T-helper 17 cell (primary cell): ENCODE results near the gene ATP5PB. TPM values are rescaled to one million over a fixed set of nuclear protein-coding genes. Genes with fewer than 3 reads are reported as not detected.

ENCODE experiments used
- ATAC-seq: fragments of 150-1000 bp; cut with Tn5 transposase; 2 replicates; pipeline ENCODE4 v1.10.0; 2021; ENCODE audit warnings: mild to moderate bottlenecking, moderate library complexity
- DNase-seq, 3 donors: peaks; one replicate each; pipeline versions ENCODE4 v3.0.0 to v3.0.0-alpha.2; 2020 to 2021
- H3K9me3 ChIP-seq: one replicate; pipeline ENCODE4 v1.7.0; 2013; ENCODE audit warnings: low read length, mild to moderate bottlenecking; ENCODE audit not compliant: control insufficient read depth, poor library complexity, severe bottlenecking
- H3K27ac Mint-ChIP-seq: one replicate; pipeline ENCODE4 v1.8.0; 2022; ENCODE audit warnings: mild to moderate bottlenecking, moderate library complexity, mixed read lengths
- H3K27me3 Mint-ChIP-seq: one replicate; pipeline ENCODE4 v1.8.0; 2022; ENCODE audit warnings: mixed read lengths
- H3K36me3 Mint-ChIP-seq: one replicate; pipeline ENCODE4 v1.8.0; 2022; ENCODE audit warnings: low read depth, mixed read lengths
- H3K4me1 Mint-ChIP-seq: one replicate; pipeline ENCODE4 v1.8.0; 2022; ENCODE audit warnings: mild to moderate bottlenecking, mixed read lengths
- H3K4me3 Mint-ChIP-seq: one replicate; pipeline ENCODE4 v1.8.0; 2022; ENCODE audit warnings: mild to moderate bottlenecking, moderate library complexity, mixed read lengths
- total RNA-seq, 4 donors: library from RNA in 2 of 4; stranded (reverse) in 2 of 4; gene quantifications; one replicate each; pipeline ENCODE4 v1.2.3 and lab custom pipeline; 2022 to 2026

The ATP5PB gene
- total RNA-seq, 2 donors from 2014 or later, result 86.1 to 101 TPM

DNA sequence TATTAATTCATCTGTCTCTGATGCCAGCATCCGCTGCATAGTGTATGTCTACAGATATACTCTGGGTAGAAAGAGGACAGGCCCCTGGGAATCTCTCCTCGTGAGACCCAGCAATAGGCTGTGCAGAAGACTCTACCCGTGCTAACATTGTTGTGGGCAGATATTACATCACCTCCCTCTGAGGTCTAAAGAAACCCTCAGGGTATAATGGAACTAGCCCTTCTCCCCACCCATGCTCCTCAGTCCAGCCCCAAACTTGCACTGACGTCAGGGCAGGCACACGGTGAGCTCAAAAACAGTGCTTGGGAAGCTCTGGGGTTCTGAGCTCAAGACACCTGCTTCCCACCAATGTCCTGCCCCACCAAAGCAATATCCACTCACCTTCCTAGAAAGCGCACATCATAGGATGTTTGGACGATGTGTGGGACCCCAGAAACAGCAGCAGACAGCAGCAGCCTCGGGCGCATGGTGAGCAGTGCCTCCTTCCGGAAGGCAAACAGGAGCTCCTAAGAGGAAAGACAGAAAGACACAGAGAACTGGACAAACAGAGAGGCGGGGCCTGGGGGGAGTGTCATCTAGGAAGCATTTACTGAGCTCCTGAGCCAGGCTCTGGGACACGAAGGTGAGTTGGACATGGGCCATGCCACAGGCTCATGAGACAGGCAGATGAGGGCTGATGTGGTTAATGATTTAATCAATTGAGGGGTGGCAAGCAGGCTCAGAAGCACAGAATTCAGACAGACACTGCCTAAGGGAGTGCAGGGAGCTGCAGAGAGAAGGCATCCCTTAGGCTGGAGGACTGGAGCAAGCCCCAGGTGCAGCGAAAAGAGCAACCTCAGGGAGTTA lies 26.5 kb upstream of the ATP5PB start:
- H3K9me3 ChIP-seq, result no peaks in the 10 kb centered on the region
- DNase-seq (no peak), ATAC-seq (no peak)
- Mint-ChIP-seq H3K27me3 (peaks cover 7% of the 10 kb centered on the region), H3K4me3 (no peak overlapping the region), H3K4me1 (peaks cover 4% of the 10 kb centered on the region), H3K36me3 (peaks cover 23% of the 10 kb centered on the region), H3K27ac (no peak overlapping the region)

DNA sequence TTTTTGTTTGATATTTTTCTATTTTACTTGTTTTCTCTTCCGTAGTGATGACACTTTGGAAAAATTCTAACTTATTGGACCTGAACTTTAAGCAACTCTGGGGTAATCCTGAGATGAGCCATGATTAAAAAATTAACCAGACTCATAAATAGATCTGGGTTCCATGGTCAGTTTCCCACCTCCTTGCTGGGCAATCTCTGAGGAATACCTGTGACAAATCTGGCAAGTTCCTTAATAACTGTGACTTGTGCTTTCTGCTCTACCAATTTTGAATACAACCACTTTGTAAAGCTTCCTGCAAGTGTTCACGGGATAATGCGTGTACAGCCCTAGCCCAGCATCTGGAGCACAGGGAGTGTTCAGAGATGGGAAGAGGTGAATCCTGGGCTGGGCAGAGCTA lies 25.0 kb upstream of the ATP5PB start:
- Mint-ChIP-seq H3K4me1 (peaks cover 4% of the 10 kb centered on the region), H3K4me3 (no peak overlapping the region), H3K36me3 (peaks cover 13% of the 10 kb centered on the region), H3K27me3 (peaks cover 7% of the 10 kb centered on the region), H3K27ac (no peak overlapping the region)
- no peaks in the 10 kb centered on the region for H3K9me3 ChIP-seq
- ATAC-seq (no peak), DNase-seq (no peak)

DNA sequence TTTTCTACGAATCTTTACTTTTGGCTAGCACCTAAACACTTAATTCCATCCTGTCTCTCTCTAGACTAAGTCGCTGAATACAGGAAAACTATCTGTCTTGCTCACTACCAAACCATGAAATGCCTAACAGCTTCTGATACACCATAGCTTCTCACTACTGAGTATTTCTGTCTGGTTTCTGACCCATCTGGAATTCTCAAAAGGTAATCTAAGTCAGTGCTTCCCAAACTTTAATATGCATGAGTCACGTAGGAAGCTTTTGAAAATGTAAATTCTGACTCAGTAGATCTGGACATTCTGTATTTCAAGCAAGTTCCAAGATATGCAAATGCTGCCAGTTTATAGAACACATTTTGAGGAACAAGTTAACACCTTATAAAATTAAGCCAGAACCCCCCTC lies 12.5 kb upstream of the ATP5PB start:
- no peaks in the 10 kb centered on the region for H3K9me3 ChIP-seq
- Mint-ChIP-seq H3K27me3 (no peaks in the 10 kb centered on the region), H3K4me1 (peaks cover 9% of the 10 kb centered on the region), H3K4me3 (no peak overlapping the region), H3K36me3 (peaks cover 6% of the 10 kb centered on the region), H3K27ac (no peak overlapping the region)
- DNase-seq, result no peak
- ATAC-seq, result no peak

DNA sequence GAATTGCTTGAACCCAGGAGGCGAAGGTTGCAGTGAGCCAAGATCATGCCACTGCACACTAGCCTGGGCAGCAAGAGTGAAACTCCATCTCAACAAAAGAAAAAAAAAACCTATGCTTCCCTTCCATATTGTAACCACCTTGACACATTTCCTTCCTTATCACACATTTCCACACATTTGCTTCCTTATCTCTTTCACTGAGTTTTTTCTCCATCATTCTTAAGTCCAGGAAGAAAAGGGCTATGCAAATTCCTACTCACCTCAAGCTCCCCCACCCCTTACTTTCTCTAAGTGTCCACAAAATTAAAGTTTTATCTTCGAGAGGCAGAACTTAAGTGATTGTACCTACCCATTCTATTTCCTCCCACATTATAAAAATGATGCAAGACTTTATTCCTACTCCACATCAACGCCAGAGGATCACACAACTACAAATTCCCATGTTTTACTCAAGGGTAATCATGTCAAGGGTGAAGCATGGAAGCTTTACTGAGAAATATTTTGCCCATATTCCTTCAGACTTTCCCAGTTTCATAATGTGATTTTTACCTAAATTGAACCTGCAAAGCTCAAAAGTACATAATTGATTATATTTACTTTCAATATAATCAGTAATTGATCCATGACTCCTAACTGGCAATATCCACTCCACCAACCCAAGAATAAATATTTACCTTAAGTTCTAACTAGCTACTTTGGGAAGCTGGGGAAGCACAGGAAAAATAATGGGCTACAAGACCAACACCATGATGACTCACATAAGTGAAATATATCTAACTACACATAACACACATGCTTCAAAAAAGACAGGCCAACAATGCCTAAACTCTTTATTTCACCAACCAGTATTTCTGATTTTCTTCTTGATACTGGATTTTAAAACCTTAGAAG lies 9.6 kb upstream of the ATP5PB start:
- H3K9me3 ChIP-seq, result no peaks in the 10 kb centered on the region
- peaks cover 14% of the 10 kb centered on the region for H3K4me1 Mint-ChIP-seq
- H3K27me3 Mint-ChIP-seq, result no peaks in the 10 kb centered on the region
- ATAC-seq (no peak), DNase-seq (no peak)
- no peak overlapping the region for H3K4me3 Mint-ChIP-seq
- H3K27ac Mint-ChIP-seq, result peak overlapping the region; percentile 81
- peaks cover 9% of the 10 kb centered on the region for H3K36me3 Mint-ChIP-seq

DNA sequence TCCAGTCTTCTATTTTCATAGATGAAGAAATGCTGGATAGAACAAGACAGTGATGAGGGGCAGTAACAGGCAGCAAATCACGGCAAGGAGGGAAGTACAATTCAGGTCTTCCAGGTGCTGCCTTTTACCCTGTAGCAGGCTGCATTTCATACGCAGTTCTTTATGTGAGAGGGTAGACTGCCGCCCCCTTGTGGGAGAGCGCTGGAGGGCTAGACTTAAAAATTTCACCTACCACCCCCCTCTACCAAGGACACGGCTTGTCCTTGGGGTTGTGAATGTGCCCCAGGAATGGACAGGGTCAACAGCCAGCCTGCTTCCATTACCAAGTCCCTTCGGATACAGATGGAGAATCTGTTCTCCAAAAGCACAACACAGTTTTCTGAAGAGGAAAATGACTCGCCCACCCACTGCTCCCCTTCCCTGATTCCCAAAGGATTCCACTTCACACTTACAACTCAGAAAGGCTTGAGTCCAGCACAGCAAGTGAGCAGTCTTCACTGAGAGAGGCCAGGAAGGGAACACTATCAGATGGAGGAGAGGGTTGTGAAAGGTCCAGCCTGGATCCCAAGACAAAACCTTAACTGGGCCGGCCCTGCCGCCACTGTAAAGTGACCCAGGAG lies 7.6 kb upstream of the ATP5PB start:
- no peaks in the 10 kb centered on the region for H3K27me3 Mint-ChIP-seq
- peaks cover 14% of the 10 kb centered on the region for H3K36me3 Mint-ChIP-seq
- H3K4me1 Mint-ChIP-seq, result peaks cover 21% of the 10 kb centered on the region
- H3K9me3 ChIP-seq, result no peaks in the 10 kb centered on the region
- no peak overlapping the region for H3K4me3 Mint-ChIP-seq
- ATAC-seq (peak; percentile 95), DNase-seq (peak; percentile 22 to 55 (median 36))
- H3K27ac Mint-ChIP-seq, result peak overlapping the region; percentile 84

DNA sequence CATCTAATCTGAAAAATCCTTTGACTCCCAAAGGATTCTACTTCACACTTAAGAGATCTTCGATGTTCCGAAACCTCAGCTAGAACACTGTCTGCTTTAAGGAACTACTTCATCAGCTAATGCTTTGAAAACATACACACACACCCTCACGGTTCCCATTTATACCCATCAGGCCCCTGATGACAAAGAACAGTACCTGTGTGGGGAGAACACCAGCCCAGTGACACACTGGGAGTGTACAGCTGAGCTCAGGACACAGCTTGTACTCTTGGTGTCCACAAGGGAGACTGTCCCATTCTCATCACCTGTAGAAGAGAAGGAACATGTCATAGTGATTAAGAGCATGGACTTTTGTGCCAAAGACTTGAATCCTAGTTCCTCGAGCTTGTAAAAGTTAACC lies 6.8 kb upstream of the ATP5PB start:
- H3K36me3 Mint-ChIP-seq, result peaks cover 14% of the 10 kb centered on the region
- DNase-seq (no peak), ATAC-seq (no peak)
- peak overlapping the region; percentile 9 for H3K27ac Mint-ChIP-seq
- H3K9me3 ChIP-seq, result no peaks in the 10 kb centered on the region
- no peaks in the 10 kb centered on the region for H3K27me3 Mint-ChIP-seq
- H3K4me3 Mint-ChIP-seq, result no peak overlapping the region
- H3K4me1 Mint-ChIP-seq, result peaks cover 29% of the 10 kb centered on the region

DNA sequence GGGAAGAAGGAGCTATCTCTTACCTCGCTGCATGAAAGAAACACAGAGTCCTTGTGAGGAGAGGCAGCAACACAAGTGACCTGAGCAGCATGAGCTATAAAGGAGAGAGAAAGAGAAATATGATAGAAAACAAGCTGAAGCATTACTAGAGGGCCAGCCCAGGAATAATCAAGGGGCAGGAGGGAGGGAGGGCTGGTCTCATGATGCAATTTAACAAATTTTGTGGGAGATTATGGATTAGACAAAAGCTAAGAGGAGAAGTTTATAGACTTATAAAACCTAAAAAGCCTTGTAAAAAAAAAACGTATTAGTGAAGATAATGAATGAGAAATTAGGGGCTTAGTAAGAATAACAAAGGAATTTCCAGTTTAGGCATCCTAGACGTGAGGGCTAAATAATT lies 5.2 kb upstream of the ATP5PB start:
- no peaks in the 10 kb centered on the region for H3K9me3 ChIP-seq
- H3K27ac Mint-ChIP-seq, result peak overlapping the region; percentile 83
- H3K27me3 Mint-ChIP-seq, result no peaks in the 10 kb centered on the region
- H3K4me1 Mint-ChIP-seq, result peaks cover 41% of the 10 kb centered on the region
- H3K4me3 Mint-ChIP-seq, result no peak overlapping the region
- no peak for ATAC-seq
- peaks cover 11% of the 10 kb centered on the region for H3K36me3 Mint-ChIP-seq
- DNase-seq, result no peak

DNA sequence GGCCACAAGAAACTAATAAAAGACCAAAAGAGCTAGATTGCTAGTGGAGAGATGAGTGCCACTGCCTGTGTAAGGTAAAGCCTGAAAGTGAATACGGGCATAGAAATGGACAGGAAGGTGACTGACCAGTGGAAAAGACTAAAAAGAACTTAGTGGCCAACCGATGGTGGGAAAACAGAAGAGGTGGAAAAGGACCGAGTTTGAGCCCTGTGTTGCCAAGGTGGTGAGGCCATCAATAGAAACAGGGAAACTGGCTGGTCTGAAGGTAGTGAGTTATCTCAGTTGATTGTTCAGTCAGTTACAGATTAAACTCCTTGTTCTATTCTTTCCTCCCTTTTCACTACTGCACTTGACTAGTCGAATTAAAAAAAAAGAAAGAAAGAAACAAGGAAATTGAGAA lies 2.7 kb upstream of the ATP5PB start:
- peak overlapping the region; percentile 100 for H3K4me3 Mint-ChIP-seq

DNA sequence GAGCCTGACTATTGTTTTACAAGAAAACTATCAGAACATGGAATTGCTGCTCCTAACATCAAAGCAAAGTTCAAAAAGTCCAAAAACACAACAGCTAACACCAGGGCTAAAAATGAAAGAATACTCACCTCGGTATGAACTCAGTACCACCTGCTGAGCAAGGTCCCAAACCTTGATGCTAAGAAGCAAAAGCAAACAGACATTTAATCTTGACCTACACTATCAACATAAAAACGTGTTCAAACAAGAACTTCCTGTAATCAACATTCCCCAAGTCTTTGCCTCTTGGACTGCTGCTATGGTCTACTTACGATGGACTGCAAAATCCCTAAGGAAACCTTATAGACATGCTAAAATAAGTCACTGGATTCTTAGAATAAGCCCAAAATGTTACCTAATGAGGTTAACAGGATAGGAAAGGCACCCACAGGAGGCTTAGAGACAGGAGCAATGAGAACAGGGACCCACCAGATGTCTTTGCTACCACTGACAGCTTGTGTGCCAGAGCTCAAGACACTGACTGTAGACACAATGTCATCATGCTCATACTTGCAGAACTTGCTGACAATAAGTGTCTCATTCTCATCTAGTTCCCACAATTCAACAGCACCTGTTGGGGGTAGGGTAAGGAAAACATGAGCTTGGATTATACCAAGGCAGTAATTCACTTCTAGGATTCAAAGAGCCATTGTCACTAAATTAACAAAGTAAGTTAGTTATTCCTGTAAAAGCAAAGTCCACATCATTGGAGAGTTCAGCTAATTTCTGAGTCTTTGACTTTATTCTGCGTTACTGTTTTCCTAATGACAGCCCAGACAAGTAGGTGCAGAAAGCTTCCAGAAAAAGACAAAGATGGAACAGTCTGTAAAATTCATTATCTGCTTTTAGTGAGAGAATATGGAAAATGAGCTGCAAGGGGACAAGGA lies 2.0 kb upstream of the ATP5PB start:
- no peak for DNase-seq
- H3K9me3 ChIP-seq, result no peaks in the 10 kb centered on the region
- peak overlapping the region; percentile 100 for H3K4me3 Mint-ChIP-seq
- H3K36me3 Mint-ChIP-seq, result peaks cover 16% of the 10 kb centered on the region
- no peaks in the 10 kb centered on the region for H3K27me3 Mint-ChIP-seq
- peak overlapping the region; percentile 100 for H3K27ac Mint-ChIP-seq
- ATAC-seq, result no peak
- peaks cover 64% of the 10 kb centered on the region for H3K4me1 Mint-ChIP-seq

More for the DNA sequence above, 2.7 kb upstream of the ATP5PB start:
- Mint-ChIP-seq H3K27ac (no peak overlapping the region), H3K4me1 (peaks cover 58% of the 10 kb centered on the region), H3K27me3 (no peaks in the 10 kb centered on the region), H3K36me3 (peaks cover 16% of the 10 kb centered on the region)
- DNase-seq, result no peak
- H3K9me3 ChIP-seq, result no peaks in the 10 kb centered on the region
- ATAC-seq, result no peak

DNA sequence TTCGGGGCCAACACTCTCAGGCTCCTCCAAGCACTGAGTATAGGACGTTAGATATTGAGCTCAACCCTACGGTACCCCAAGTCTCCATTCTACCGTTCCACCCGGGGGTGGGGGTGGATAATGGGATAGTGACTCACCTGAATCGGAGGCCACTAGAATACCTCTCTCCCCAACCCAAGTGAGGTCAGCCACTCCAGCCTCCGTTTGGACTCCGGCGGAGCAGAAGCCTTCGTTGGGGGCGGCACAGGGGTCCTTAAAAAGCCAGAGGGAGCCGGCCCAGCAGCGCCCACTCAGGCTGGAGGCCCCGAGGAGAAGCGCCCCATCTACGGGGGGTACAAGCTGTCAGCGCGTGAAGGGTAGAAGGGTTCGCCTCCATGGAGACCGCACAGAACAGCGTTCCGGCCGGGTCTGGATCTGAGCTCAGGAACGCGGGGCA lies 764 bp upstream of the ATP5PB start:
- DNase-seq (peak in 1 of 3 donors; percentile 7), ATAC-seq (peak; percentile 33)
- H3K4me3 Mint-ChIP-seq, result peak overlapping the region; percentile 100
- H3K27me3 Mint-ChIP-seq, result no peaks in the 10 kb centered on the region
- no peaks in the 10 kb centered on the region for H3K9me3 ChIP-seq
- peaks cover 16% of the 10 kb centered on the region for H3K36me3 Mint-ChIP-seq
- H3K27ac Mint-ChIP-seq, result peak overlapping the region; percentile 100
- peaks cover 68% of the 10 kb centered on the region for H3K4me1 Mint-ChIP-seq

DNA sequence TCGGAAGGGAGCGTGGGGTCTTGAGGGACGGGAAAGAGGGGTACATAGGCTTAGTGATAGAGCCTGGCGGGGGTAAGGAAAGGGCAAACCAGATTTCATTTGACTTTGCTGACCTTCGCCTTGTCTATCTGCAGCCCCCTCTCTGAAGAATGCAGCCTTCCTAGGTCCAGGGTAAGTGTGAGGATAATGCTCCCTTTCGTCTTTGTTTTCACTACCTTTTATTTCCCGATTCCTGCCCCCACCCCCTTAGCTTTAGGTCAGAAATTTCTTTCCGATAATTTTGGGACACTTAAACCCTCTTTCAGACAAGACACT lies 396 bp downstream of the ATP5PB start:
- no peaks in the 10 kb centered on the region for H3K9me3 ChIP-seq
- peaks cover 66% of the 10 kb centered on the region for H3K4me1 Mint-ChIP-seq
- H3K4me3 Mint-ChIP-seq, result peak overlapping the region; percentile 100
- ATAC-seq (no peak), DNase-seq (no peak)
- H3K27ac Mint-ChIP-seq, result peak overlapping the region; percentile 100
- no peaks in the 10 kb centered on the region for H3K27me3 Mint-ChIP-seq
- peaks cover 13% of the 10 kb centered on the region for H3K36me3 Mint-ChIP-seq

DNA sequence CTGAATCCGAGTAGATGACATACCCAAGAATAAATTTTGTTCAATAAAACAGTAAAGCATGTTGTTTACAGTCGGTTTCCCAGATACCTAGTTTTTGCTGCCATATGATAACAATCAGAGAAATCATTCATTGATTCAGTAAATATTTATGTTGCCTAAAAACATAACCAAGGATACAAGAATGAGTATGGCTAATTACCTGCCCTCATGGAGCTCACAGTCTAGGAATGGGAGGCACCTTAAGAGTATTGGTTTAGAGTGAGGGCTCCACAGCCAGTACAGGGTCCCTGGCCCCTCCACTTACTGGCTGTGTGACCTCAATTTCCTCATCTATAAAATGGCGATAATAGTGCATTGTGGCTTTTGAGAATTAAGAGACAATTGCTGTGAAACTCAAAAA lies 921 bp downstream of the ATP5PB start:
- H3K36me3 Mint-ChIP-seq, result peaks cover 13% of the 10 kb centered on the region
- no peaks in the 10 kb centered on the region for H3K27me3 Mint-ChIP-seq
- DNase-seq (no peak), ATAC-seq (no peak)
- H3K4me3 Mint-ChIP-seq, result peak overlapping the region; percentile 100
- H3K27ac Mint-ChIP-seq, result peak overlapping the region; percentile 100
- peaks cover 70% of the 10 kb centered on the region for H3K4me1 Mint-ChIP-seq
- no peaks in the 10 kb centered on the region for H3K9me3 ChIP-seq
